Activated naive CD4-positive, alpha-beta T cell treated with anti-CD3 and anti-CD28 coated beads for 36 hours (primary cell): ENCODE measurements around the gene NFYA. TPM values are rescaled to one million over a fixed set of nuclear protein-coding genes. Genes with fewer than 3 reads are reported as not detected.

ENCODE experiments used
- CTCF ChIA-PET: fragments of 350-600 bp; sonication (Branson Sonifier 250); formaldehyde crosslinking; loops from one replicate; lab custom pipeline; 2021; ENCODE audit warnings: antibody characterized with exemption; lab: Charles Lee
- DNase-seq: peaks from one replicate; pipeline ENCODE4 v3.0.0-alpha.2; 2020
- H3K27ac Mint-ChIP-seq: one replicate; pipeline ENCODE4 v1.8.0; 2021; ENCODE audit warnings: mild to moderate bottlenecking, mixed read lengths
- H3K27me3 Mint-ChIP-seq: one replicate; pipeline ENCODE4 v1.8.0; 2021; ENCODE audit warnings: low read depth, mixed read lengths
- H3K36me3 Mint-ChIP-seq: one replicate; pipeline ENCODE4 v1.8.0; 2021; ENCODE audit warnings: low read depth, mixed read lengths
- H3K4me1 Mint-ChIP-seq: one replicate; pipeline ENCODE4 v1.8.0; 2021; ENCODE audit warnings: low read depth, mixed read lengths
- H3K4me3 Mint-ChIP-seq: one replicate; pipeline ENCODE4 v1.8.0; 2021; ENCODE audit warnings: mild to moderate bottlenecking, moderate library complexity, mixed read lengths
- H3K9me3 Mint-ChIP-seq: one replicate; pipeline ENCODE4 v1.8.0; 2021; ENCODE audit warnings: mixed read lengths
- intact Hi-C: fragments of 100-400 bp; cut with micrococcal nuclease; formaldehyde crosslinking; loops from one replicate; pipeline ENCODE4 v1.15.1; 2023
- total RNA-seq, 2 experiments: library from RNA; stranded (reverse); gene quantifications; one replicate each; pipeline ENCODE4 v1.2.3, GENCODE V29; 2021

The NFYA gene
- total RNA-seq: 10 to 100 TPM; 38.0 to 38.7 TPM

DNA sequence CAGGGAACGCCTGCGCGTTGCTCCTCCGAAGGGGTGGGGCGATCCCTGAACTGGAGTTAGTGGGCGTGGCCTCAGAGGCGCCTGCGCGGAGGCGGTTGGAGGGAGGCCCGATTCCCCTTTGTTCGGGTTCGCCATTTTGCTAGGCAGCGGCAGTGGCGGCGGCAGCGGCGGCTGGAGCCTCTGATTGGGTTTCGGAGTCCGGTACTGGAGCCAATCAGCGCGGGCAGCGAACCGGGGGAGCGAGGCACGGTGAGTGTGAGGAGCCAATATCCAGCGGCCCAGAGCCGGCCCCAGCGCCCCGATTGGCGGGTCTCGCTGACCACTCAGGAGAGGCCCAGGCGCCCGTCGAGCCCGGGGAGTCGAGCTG, at the start of gene NFYA:
Gene NFYA (plus strand): TSS at position 139 of the 367 bp plus-strand sequence. CDS start 6,116 bp downstream, outside the sequence.
- CTCF ChIA-PET: interaction anchor here (0.8 kb wide), 1 partner anchor 45 kb away, joined by 4 read pairs; no protein-coding TSS in a partner anchor
- intact Hi-C loops: loop anchor here (1.0 to 10.0 kb wide), 12 partner anchors 44 to 1961 kb away; no protein-coding TSS in a partner anchor
- no peaks in the 10 kb centered on the region for H3K9me3 Mint-ChIP-seq
- H3K4me1 Mint-ChIP-seq: peaks cover 50% of the 10 kb centered on the region
- H3K4me3 Mint-ChIP-seq: peak within 1 kb of the TSS; percentile 93
- no peak for DNase-seq
- peak within 1 kb of the TSS; percentile 98 for H3K27ac Mint-ChIP-seq
- H3K36me3 Mint-ChIP-seq: peaks cover 18% of the 10 kb centered on the region
- no peaks in the 10 kb centered on the region for H3K27me3 Mint-ChIP-seq

DNA sequence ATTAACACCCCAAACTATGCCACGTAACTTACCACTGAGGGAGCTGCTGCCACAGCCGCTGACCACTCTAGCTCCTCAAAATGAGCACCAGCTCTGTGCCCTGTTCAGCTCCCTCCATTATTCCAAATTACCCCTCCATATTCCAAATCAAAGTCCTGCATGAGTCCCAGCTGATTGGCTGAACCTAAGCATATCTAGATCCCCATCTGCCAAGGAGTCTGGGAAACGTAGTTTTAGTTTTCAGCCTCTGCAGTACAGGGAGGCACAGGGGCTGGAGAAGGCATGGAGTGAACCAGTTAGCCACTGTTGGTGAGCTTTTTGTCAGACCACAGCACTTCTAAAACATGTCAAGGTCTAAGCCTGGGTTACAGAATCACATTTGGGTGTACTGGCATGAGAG, 49.7 kb upstream of the NFYA start:
- Mint-ChIP-seq H3K9me3 (no peaks in the 10 kb centered on the region), H3K4me1 (peaks cover 10% of the 10 kb centered on the region), H3K36me3 (no peaks in the 10 kb centered on the region), H3K27me3 (no peaks in the 10 kb centered on the region), H3K27ac (no peak overlapping the region), H3K4me3 (no peak overlapping the region)
- DNase-seq: no peak
- intact Hi-C loops: no loop called here
- CTCF ChIA-PET: interaction anchor here (2.1 kb wide), 1 partner anchor 45 kb away, joined by 7 read pairs; no protein-coding TSS in a partner anchor

DNA sequence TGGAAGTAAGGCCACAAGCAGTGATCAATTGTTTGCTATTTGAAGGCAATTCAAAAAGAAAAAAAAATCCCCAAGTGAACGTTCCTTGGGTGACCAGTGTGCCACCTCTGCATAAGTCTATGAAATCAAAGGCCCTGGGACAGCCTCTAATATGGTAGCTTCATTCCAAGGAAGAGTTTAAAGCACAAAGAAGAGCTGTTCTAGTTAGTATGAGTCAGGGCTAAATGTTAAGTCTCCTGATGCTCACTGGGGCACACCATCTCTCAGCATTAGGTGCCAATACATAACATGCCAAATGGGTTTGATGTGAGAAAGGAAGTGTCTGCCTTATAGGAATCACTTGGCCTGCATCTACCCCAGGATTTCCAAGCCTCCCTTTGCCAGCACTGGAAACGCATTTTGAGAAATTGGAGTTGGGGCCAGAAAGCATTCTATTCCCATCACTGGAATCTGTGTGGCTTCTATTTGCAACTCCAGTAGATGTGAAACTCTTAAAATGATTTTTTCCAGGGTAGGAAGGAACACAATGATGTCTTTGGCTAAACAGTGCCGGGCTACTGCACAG, 46.7 kb upstream of the NFYA start:
- CTCF ChIA-PET: interaction anchor here (1.3 to 2.4 kb wide), 2 partner anchors 12 to 18 kb away, joined by 3 to 37 read pairs; partner anchors contain the start of gene UNC5CL
- intact Hi-C loops: loop anchor here (2.0 to 5.0 kb wide), 2 partner anchors 697 to 1044 kb away; no protein-coding TSS in a partner anchor
- no peaks in the 10 kb centered on the region for H3K36me3 Mint-ChIP-seq
- no peaks in the 10 kb centered on the region for H3K9me3 Mint-ChIP-seq
- H3K4me3 Mint-ChIP-seq: no peak overlapping the region
- H3K4me1 Mint-ChIP-seq: peaks cover 17% of the 10 kb centered on the region
- no peaks in the 10 kb centered on the region for H3K27me3 Mint-ChIP-seq
- no peak overlapping the region for H3K27ac Mint-ChIP-seq
- no peak for DNase-seq

DNA sequence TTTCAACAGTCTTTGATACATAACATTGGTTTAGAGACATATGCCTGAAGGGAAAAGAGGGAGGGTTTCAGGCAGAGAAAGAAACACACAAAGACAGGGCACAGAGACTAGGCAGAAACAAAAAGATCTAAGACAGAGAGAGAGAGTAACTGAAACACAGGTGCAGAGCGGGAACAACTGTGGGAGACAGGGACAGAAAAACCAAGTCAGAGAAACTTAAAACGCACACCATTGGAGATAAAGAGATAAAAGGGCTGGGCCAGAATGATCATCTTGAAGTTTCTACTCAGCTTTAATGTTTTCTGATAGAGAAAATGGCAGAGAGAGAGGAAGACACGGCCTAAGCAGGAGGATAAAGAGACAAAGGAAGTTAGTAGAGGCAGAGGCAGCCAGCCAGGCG, 45.5 kb upstream of the NFYA start:
- Mint-ChIP-seq H3K9me3 (no peaks in the 10 kb centered on the region), H3K27ac (peak overlapping the region; percentile 25), H3K27me3 (no peaks in the 10 kb centered on the region), H3K4me3 (peak overlapping the region; percentile 80), H3K36me3 (no peaks in the 10 kb centered on the region), H3K4me1 (peaks cover 17% of the 10 kb centered on the region)
- no peak for DNase-seq
- CTCF ChIA-PET: interaction anchor here (1.0 to 3.1 kb wide), 15 partner anchors 8 to 155 kb away, joined by 3 to 37 read pairs (median 7); partner anchors contain the start of gene UNC5CL
- intact Hi-C loops: loop anchor here (1.0 to 5.0 kb wide), 3 partner anchors 21 to 1045 kb away; no protein-coding TSS in a partner anchor

DNA sequence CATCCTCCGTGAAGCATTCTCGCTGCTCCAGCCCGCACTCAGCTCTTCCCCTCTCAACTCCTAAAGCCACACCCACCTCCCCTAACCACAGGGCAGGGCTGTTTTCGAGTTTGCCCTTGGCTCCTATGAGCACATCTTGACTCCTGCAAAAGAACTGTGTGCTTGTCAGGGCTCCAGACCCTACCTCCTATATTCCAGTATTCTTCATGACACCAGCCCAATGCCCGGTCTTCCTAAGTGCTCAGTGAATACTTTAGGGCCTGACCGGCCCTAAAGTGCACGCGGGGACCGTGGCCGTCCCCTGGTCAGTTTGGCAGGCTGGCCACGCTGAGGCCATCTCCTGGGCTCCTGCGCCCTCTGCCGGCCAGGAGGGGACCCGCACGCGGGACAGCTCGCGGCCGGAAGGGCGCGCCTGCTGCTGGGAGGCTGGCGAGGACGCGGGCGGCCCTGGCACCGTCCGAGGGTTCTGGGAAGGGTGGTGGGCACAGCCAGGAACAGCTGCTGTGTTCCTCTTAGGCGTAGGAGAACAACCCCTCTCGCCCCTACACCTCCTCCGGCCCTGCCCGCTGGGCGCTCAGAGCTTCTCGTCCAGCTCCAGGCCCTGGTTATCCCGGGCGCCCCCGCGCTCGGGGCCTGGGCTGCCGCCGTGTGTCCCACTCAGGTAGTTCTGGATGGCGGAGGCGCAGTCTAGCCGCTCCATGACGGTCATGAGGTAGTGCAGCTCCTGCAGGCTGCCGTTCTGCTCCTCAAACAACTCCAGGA, 44.8 kb upstream of the NFYA start:
- Mint-ChIP-seq H3K27me3 (no peaks in the 10 kb centered on the region), H3K9me3 (no peaks in the 10 kb centered on the region), H3K4me3 (peak overlapping the region; percentile 80), H3K36me3 (no peaks in the 10 kb centered on the region), H3K27ac (peak overlapping the region; percentile 62), H3K4me1 (peaks cover 17% of the 10 kb centered on the region)
- CTCF ChIA-PET: interaction anchor here (0.6 to 3.1 kb wide), 32 partner anchors 9 to 696 kb away, joined by 3 to 37 read pairs (median 4); partner anchors contain the start of genes NFYA, OARD1, TSPO2 and UNC5CL
- DNase-seq: peak; percentile 79
- intact Hi-C loops: loop anchor here (1.0 to 5.0 kb wide), 5 partner anchors 22 to 1046 kb away; partner anchors contain the start of genes NFYA and OARD1

DNA sequence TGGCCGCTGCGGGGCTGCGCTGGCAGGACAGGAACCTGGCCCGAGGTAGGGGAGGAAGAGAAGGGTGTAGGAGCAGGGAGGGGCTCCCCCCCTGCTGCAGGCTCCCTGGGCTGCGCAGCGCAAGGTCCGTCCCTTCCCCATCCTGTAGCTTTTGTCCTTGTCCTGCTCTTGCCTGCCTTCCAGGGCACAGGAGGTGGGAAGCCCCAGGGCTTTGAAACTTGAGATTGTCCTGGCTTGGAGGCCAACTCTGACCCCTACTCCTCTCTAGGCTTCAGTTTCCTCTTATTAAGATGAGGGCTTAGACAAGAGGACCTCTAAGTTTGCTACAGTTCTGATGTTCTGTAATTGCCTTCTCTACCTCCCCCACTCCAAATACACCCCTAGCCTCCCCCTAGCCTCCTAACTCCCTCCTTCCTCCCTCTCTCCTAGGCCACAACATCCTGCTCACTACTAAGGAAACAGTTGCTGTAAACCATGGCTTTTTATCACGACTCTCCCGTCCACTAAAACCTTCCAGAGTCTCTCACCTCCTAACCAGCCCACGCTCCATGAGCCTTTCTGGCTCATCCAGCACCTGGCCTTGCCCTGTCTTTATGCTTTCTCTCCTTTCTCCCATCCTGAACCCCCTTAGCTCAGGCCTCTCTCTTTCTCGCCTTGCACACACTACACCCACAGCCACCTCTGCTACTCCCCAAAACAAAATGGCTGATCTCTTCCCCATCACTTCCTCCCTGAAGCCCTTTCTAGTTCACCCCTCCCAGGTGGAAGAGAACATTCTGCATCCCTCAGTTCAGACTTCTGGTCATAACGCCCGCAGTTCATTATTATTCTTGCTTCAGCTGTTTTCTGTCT, 44.0 kb upstream of the NFYA start:
- Mint-ChIP-seq H3K9me3 (no peaks in the 10 kb centered on the region), H3K27me3 (no peaks in the 10 kb centered on the region), H3K4me3 (peak overlapping the region; percentile 80), H3K27ac (peak overlapping the region; percentile 62), H3K36me3 (no peaks in the 10 kb centered on the region), H3K4me1 (peaks cover 17% of the 10 kb centered on the region)
- no peak for DNase-seq
- intact Hi-C loops: loop anchor here (2.0 to 5.0 kb wide), 3 partner anchors 44 to 1046 kb away; partner anchors contain the start of genes NFYA and OARD1
- CTCF ChIA-PET: interaction anchor here (0.6 to 3.1 kb wide), 30 partner anchors 9 to 697 kb away, joined by 3 to 37 read pairs (median 4); partner anchors contain the start of genes NFYA, OARD1, TSPO2 and UNC5CL

DNA sequence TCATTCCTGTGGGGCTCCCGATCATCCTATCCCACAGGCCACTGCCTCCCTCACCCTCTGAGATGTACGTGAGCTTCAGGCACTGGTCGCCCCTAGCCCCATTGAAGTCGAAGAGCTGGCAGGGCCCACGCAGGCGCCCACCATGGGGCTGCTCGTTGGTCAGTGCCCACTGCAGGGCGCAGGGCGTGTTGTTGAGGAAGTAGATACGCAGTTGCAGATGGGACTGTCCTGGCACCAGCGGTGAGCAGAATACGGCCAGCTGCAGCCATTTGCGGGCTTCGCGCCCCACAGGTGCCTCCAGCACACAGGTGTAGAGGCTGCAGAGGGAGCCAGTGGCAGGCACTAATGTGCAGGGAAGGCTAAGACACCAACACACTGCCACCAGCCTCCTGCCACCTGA, 39.9 kb upstream of the NFYA start:
- Mint-ChIP-seq H3K4me1 (peaks cover 8% of the 10 kb centered on the region), H3K36me3 (no peaks in the 10 kb centered on the region), H3K9me3 (no peaks in the 10 kb centered on the region), H3K4me3 (no peak overlapping the region), H3K27me3 (no peaks in the 10 kb centered on the region), H3K27ac (no peak overlapping the region)
- CTCF ChIA-PET: interaction anchor here (0.6 to 2.2 kb wide), 2 partner anchors 12 to 35 kb away, joined by 3 to 4 read pairs; no protein-coding TSS in a partner anchor
- intact Hi-C loops: no loop called here
- DNase-seq: no peak

DNA sequence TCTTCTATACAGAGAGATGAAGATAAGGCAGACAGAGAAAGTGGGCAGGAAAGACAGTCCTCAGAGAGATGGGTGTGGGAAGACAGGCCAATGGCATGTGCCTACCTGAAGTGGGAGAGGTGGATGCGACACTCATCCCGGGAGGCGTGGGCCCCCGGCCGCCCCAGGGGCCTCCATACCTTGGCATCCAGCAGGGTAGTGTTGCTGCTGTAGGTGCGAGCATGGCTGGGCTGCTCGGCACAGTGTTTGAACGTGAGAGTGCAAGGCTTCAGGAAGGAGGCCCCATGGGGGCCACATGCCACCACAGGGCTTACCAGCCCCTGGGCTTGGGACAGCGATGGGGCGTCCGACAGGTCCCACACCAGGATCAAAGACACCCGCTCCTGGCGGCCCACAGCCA, 39.0 kb upstream of the NFYA start:
- Mint-ChIP-seq H3K4me1 (peaks cover 5% of the 10 kb centered on the region), H3K9me3 (no peaks in the 10 kb centered on the region), H3K36me3 (no peaks in the 10 kb centered on the region), H3K27me3 (no peaks in the 10 kb centered on the region), H3K4me3 (no peak overlapping the region), H3K27ac (no peak overlapping the region)
- intact Hi-C loops: no loop called here
- DNase-seq: no peak
- CTCF ChIA-PET: interaction anchor here (0.8 kb wide), 1 partner anchor 34 kb away, joined by 3 read pairs; no protein-coding TSS in a partner anchor

DNA sequence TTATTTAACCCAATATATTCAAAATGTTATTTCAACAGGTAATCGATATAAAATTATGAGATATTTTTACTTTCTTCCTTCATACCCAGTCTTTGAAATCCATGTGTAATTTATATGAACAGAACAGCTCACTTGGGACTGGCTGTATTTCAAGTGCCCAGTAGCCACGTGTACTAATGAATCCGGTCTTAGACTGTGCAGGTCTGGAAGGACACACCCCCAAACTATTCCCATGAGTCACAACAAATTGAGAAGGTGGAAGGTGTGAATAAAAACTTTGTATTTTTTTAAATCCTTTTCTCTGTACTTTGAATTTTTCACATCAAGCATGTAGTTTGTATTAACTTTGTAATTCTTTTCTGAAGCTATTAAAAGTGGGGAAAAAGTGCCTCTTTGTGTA, 36.6 kb upstream of the NFYA start:
- CTCF ChIA-PET: interaction anchor here (0.6 to 4.9 kb wide), 4 partner anchors 9 to 32 kb away, joined by 3 to 37 read pairs (median 4); no protein-coding TSS in a partner anchor
- no peaks in the 10 kb centered on the region for H3K27me3 Mint-ChIP-seq
- H3K4me1 Mint-ChIP-seq: peaks cover 3% of the 10 kb centered on the region
- H3K4me3 Mint-ChIP-seq: no peak overlapping the region
- intact Hi-C loops: no loop called here
- no peaks in the 10 kb centered on the region for H3K36me3 Mint-ChIP-seq
- no peak overlapping the region for H3K27ac Mint-ChIP-seq
- no peaks in the 10 kb centered on the region for H3K9me3 Mint-ChIP-seq
- no peak for DNase-seq

DNA sequence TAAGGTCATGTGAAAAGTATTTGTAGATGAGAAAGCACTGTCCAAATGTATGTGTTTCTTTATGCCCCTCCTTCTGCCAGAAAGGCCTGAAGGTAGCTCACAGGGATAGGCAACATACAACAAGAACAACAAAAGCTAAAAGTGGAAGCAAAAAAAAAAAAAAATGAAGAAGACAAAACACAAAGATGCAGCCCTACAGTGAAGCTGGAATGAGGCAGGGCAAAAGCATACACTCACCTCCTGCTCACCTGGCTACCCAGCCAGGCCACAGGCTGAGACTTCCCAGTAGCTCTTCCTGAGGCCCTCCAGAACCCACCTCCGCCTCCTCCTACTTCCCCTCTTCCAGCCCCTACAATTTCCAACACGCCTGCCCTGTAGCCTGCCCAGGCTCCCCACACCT, 36.2 kb upstream of the NFYA start:
- H3K4me3 Mint-ChIP-seq: no peak overlapping the region
- intact Hi-C loops: no loop called here

DNA sequence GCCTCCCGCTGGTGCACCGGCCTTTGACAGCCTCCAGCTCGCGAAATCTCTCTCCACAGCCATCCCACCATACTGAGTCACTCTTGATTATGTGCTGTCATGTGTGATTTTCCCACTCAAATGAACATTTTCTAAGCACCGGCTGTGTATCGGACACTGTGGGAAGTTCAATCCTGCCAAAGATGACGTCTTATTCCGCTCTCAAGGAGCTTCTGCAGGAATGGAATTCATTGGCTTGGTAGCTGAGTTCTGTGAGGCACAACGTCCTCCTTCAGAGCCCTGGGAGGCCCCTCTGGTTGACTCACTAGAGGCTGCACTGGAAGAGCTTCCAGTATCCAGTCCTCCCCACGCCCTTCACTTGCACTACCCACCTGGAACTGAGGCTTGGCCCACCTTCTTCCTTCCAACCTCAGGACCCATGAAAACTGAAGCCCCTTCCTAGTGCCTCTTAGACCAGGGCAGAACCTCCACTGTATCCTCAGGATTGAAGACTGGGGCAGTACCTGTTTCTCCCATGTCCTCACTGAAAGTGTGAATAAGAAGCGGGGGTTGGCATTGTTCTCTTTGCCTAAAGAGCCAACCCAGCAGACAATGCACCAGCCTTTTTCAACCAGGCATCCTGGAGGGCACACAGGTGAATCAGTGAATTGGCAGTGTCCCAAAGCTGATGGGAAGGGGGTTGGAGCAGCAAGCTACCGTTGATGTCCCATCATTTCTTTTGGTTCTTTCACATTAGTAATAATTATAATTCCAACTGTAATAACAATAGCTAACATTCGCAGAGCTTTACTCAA, 35.5 kb upstream of the NFYA start:
- CTCF ChIA-PET: interaction anchor here (0.5 to 4.9 kb wide), 6 partner anchors 9 to 328 kb away, joined by 3 to 37 read pairs (median 4); no protein-coding TSS in a partner anchor
- H3K4me3 Mint-ChIP-seq: no peak overlapping the region
- peaks cover 1% of the 10 kb centered on the region for H3K36me3 Mint-ChIP-seq
- DNase-seq: no peak
- peaks cover 3% of the 10 kb centered on the region for H3K4me1 Mint-ChIP-seq
- intact Hi-C loops: no loop called here
- no peaks in the 10 kb centered on the region for H3K27me3 Mint-ChIP-seq
- no peaks in the 10 kb centered on the region for H3K9me3 Mint-ChIP-seq
- no peak overlapping the region for H3K27ac Mint-ChIP-seq

More for the DNA sequence above, 36.2 kb upstream of the NFYA start:
- Mint-ChIP-seq H3K27me3 (no peaks in the 10 kb centered on the region), H3K4me1 (peaks cover 3% of the 10 kb centered on the region), H3K9me3 (no peaks in the 10 kb centered on the region), H3K36me3 (no peaks in the 10 kb centered on the region), H3K27ac (no peak overlapping the region)
- no peak for DNase-seq
- CTCF ChIA-PET: interaction anchor here (0.6 to 4.9 kb wide), 5 partner anchors 9 to 32 kb away, joined by 3 to 37 read pairs (median 4); no protein-coding TSS in a partner anchor
